Neural progenitor cell (in vitro differentiated cells): ENCODE data around the gene NDUFAF7. TPM values are rescaled to one million over a fixed set of nuclear protein-coding genes. Genes with fewer than 3 reads are reported as not detected.

Source experiments
- DNase-seq: peaks from one replicate; pipeline ENCODE4 v3.0.0-alpha.2; 2016; ENCODE audit warnings: low spot score
- H2AFZ ChIP-seq: fragments of 200-600 bp; sonication (generic); replicated peaks from 2 replicates; pipeline ENCODE4 v1.6.1; 2016; ENCODE audit warnings: antibody characterized with exemption
- H3F3A ChIP-seq: fragments of 200-600 bp; sonication (generic); 2 replicates; pipeline ENCODE4 v1.6.1; 2016; ENCODE audit warnings: antibody characterized with exemption, low read depth
- H3K27ac ChIP-seq: fragments of 200-600 bp; sonication (generic); 2 replicates; pipeline ENCODE4 v1.5.1; 2016; ENCODE audit warnings: mild to moderate bottlenecking
- H3K27me3 ChIP-seq: fragments of 200-600 bp; sonication (generic); 2 replicates; pipeline ENCODE4 v1.6.1; 2016; ENCODE audit warnings: mild to moderate bottlenecking, moderate library complexity
- H3K36me3 ChIP-seq: fragments of 200-600 bp; sonication (generic); 2 replicates; pipeline ENCODE4 v1.5.1; 2016
- H3K4me1 ChIP-seq: fragments of 200-600 bp; sonication (generic); 2 replicates; pipeline ENCODE4 v1.6.1; 2016; ENCODE audit warnings: mixed run types
- H3K4me2 ChIP-seq: fragments of 200-600 bp; sonication (generic); 2 replicates; pipeline ENCODE4 v1.6.1; 2016
- H3K4me3 ChIP-seq: fragments of 200-600 bp; sonication (generic); 2 replicates; pipeline ENCODE4 v1.5.1; 2016
- H3K79me2 ChIP-seq: fragments of 200-600 bp; sonication (generic); 2 replicates; pipeline ENCODE4 v1.6.1; 2016; ENCODE audit warnings: low read depth
- H3K9ac ChIP-seq: fragments of 200-600 bp; sonication (generic); 2 replicates; pipeline ENCODE4 v1.6.1; 2016
- H3K9me3 ChIP-seq: fragments of 200-600 bp; sonication (generic); 2 replicates; pipeline ENCODE4 v1.5.1; 2016; ENCODE audit warnings: low read depth
- H4K20me1 ChIP-seq: fragments of 200-600 bp; sonication (generic); 2 replicates; pipeline ENCODE4 v1.6.1; 2016; ENCODE audit warnings: low read depth
- H3K27ac Mint-ChIP-seq: 3 replicates; pipeline ENCODE4 v1.8.0; 2021; ENCODE audit warnings: mixed read lengths
- H3K27me3 Mint-ChIP-seq: 2 replicates; pipeline ENCODE4 v1.8.0; 2022; ENCODE audit warnings: low read depth, mild to moderate bottlenecking, inconsistent platforms, moderate library complexity, mixed read lengths; ENCODE audit not compliant: insufficient read depth
- H3K36me3 Mint-ChIP-seq: 3 replicates; pipeline ENCODE4 v1.8.0; 2021; ENCODE audit warnings: mixed read lengths
- H3K4me1 Mint-ChIP-seq: 3 replicates; pipeline ENCODE4 v1.8.0; 2021; ENCODE audit warnings: mixed read lengths
- H3K4me3 Mint-ChIP-seq: 3 replicates; pipeline ENCODE4 v1.8.0; 2021; ENCODE audit warnings: mild to moderate bottlenecking, moderate library complexity, mixed read lengths
- H3K9me3 Mint-ChIP-seq: 3 replicates; pipeline ENCODE4 v1.8.0; 2020; ENCODE audit warnings: mixed read lengths
- CTCF ChIP-seq: fragments of 200-600 bp; sonication (generic); IDR thresholded peaks from 2 replicates; pipeline ENCODE4 v1.5.1; 2017; ENCODE audit warnings: antibody characterized with exemption, mild to moderate bottlenecking
- EZH2 ChIP-seq: fragments of 200-600 bp; sonication (generic); IDR thresholded peaks from 2 replicates; pipeline ENCODE4 v1.6.1; 2017; ENCODE audit warnings: antibody characterized with exemption, mild to moderate bottlenecking, moderate library complexity
- EZH2phosphoT487 ChIP-seq: fragments of 200-600 bp; sonication (generic); IDR thresholded peaks from 2 replicates; pipeline ENCODE4 v1.6.1; 2017; ENCODE audit warnings: antibody characterized with exemption
- total RNA-seq: library from RNA; depleted of rRNA; stranded (reverse); fragments of >200 nt; gene quantifications from 2 replicates; pipeline ENCODE4 v1.2.3, GENCODE V29; 2015; ENCODE audit warnings: low replicate concordance

NDUFAF7 gene
- total RNA-seq, 1 donor from 2014 or later, result 47.4 TPM

- Mint-ChIP-seq H3K36me3 (peaks cover 20% of the 10 kb centered on the region), H3K4me3 (no peak overlapping the region), H3K4me1 (no peaks in the 10 kb centered on the region), H3K9me3 (no peaks in the 10 kb centered on the region), H3K27ac (no peak overlapping the region), H3K27me3 (no peaks in the 10 kb centered on the region)
- Histone ChIP-seq H4K20me1 (no peaks in the 10 kb centered on the region), H3K4me1 (no peaks in the 10 kb centered on the region), H3K9me3 (no peaks in the 10 kb centered on the region), H3K27ac (no peak overlapping the region), H2AFZ (no peak overlapping the region), H3K4me2 (no peak overlapping the region), H3K4me3 (no peak overlapping the region), H3F3A (peaks cover 3% of the 10 kb centered on the region), H3K9ac (no peak overlapping the region), H3K36me3 (peaks cover 40% of the 10 kb centered on the region), H3K27me3 (no peaks in the 10 kb centered on the region), H3K79me2 (no peaks in the 10 kb centered on the region)
- no peak for DNase-seq
- TF ChIP-seq EZH2 (no peak), EZH2phosphoT487 (no peak), CTCF (no peak)
These were observed 51.3 kb downstream of the NDUFAF7 start for GRCh38 chr2:37282746-37283145.

- H3K36me3 ChIP-seq, result peaks cover 42% of the 10 kb centered on the region
- peaks cover 24% of the 10 kb centered on the region for H3K36me3 Mint-ChIP-seq
- no peaks in the 10 kb centered on the region for H3K27me3 Mint-ChIP-seq
These were observed 51.7 kb downstream of the NDUFAF7 start for GRCh38 chr2:37283207-37283606.

GRCh38 chr2:37284381-37284780 is 52.9 kb downstream of the NDUFAF7 start:
- no peak for DNase-seq
- Histone ChIP-seq H4K20me1 (no peaks in the 10 kb centered on the region), H3K4me2 (no peak overlapping the region), H3F3A (peaks cover 3% of the 10 kb centered on the region), H3K9me3 (no peaks in the 10 kb centered on the region), H3K9ac (no peak overlapping the region), H3K4me3 (no peak overlapping the region), H2AFZ (no peak overlapping the region), H3K27ac (no peak overlapping the region), H3K27me3 (no peaks in the 10 kb centered on the region), H3K36me3 (peaks cover 42% of the 10 kb centered on the region), H3K79me2 (no peaks in the 10 kb centered on the region), H3K4me1 (no peaks in the 10 kb centered on the region)
- Mint-ChIP-seq H3K4me3 (no peak overlapping the region), H3K36me3 (peaks cover 25% of the 10 kb centered on the region), H3K4me1 (no peaks in the 10 kb centered on the region), H3K9me3 (no peaks in the 10 kb centered on the region), H3K27me3 (no peaks in the 10 kb centered on the region), H3K27ac (no peak overlapping the region)
- TF ChIP-seq EZH2, result no peak
- no peak for TF ChIP-seq EZH2phosphoT487
- TF ChIP-seq CTCF, result no peak

More at GRCh38 chr2:37283207-37283606, 51.7 kb downstream of the NDUFAF7 start:
- no peaks in the 10 kb centered on the region for H3K4me1 Mint-ChIP-seq
- peaks cover 3% of the 10 kb centered on the region for H3F3A ChIP-seq
- H3K4me3 Mint-ChIP-seq, result no peak overlapping the region
- H3K4me2 ChIP-seq, result no peak overlapping the region
- no peaks in the 10 kb centered on the region for H3K79me2 ChIP-seq
- TF ChIP-seq CTCF (no peak), EZH2phosphoT487 (no peak), EZH2 (no peak)
- no peaks in the 10 kb centered on the region for H3K27me3 ChIP-seq
- no peak overlapping the region for H3K27ac ChIP-seq
- H3K9ac ChIP-seq, result no peak overlapping the region
- H3K27ac Mint-ChIP-seq, result no peak overlapping the region
- H3K9me3 Mint-ChIP-seq, result no peaks in the 10 kb centered on the region
- no peak overlapping the region for H2AFZ ChIP-seq
- no peaks in the 10 kb centered on the region for H3K9me3 ChIP-seq
- H3K4me3 ChIP-seq, result no peak overlapping the region
- DNase-seq, result no peak
- no peaks in the 10 kb centered on the region for H3K4me1 ChIP-seq
- no peaks in the 10 kb centered on the region for H4K20me1 ChIP-seq
